ENCODE measurements around the gene GPR135.
A peak's percentile ranks its signal among the peaks of the same experiment; 100 is the strongest.

Gene GPR135

GRCh38 chr14:59465316-59466135, at the start of gene GPR135:
Gene GPR135 (minus strand): TSS chr14:59465380. CDS start chr14:59465226, 154 bp downstream.
- peak; percentile 33 to 35 for DNase-seq

- no peak for DNase-seq
Measured at GRCh38 chr14:59511916-59512575, 46.9 kb upstream of the GPR135 start.

- DNase-seq: no peak
Measured at GRCh38 chr14:59510966-59511365, 45.8 kb upstream of the GPR135 start.

GRCh38 chr14:59510001-59510400, 44.8 kb upstream of the GPR135 start:
- no peak for DNase-seq

GRCh38 chr14:59509101-59509500, 43.9 kb upstream of the GPR135 start:
- no peak for DNase-seq

- no peak for DNase-seq
Measured at GRCh38 chr14:59507752-59508103, 42.5 kb upstream of the GPR135 start.

- peak in 1 of 2 donors; percentile 34 for DNase-seq
Measured at GRCh38 chr14:59507063-59507751, 42.0 kb upstream of the GPR135 start.

- DNase-seq: no peak
Measured at GRCh38 chr14:59503256-59503655, 38.1 kb upstream of the GPR135 start.

- DNase-seq: no peak
Measured at GRCh38 chr14:59500732-59501131, 35.6 kb upstream of the GPR135 start.

GRCh38 chr14:59492384-59492783, 27.2 kb upstream of the GPR135 start:
- no peak for DNase-seq

GRCh38 chr14:59490756-59491155, 25.6 kb upstream of the GPR135 start:
- no peak for DNase-seq

GRCh38 chr14:59484639-59485175, 19.5 kb upstream of the GPR135 start:
- DNase-seq: no peak

GRCh38 chr14:59483819-59484638, 18.8 kb upstream of the GPR135 start, which contains the start of the genes JKAMP and L3HYPDH:
Gene JKAMP (plus strand): TSS chr14:59484517. CDS start chr14:59484590, 73 bp downstream.
Gene L3HYPDH (minus strand): TSS chr14:59484408. CDS start chr14:59484316, 92 bp downstream.
- DNase-seq: peak; percentile 99

- DNase-seq: no peak
Measured at GRCh38 chr14:59483363-59483762, 18.2 kb upstream of the GPR135 start.

- no peak for DNase-seq
Measured at GRCh38 chr14:59482541-59483331, 17.6 kb upstream of the GPR135 start.

GRCh38 chr14:59481871-59482540, 16.8 kb upstream of the GPR135 start:
- DNase-seq: no peak

GRCh38 chr14:59481407-59481806, 16.2 kb upstream of the GPR135 start:
- DNase-seq: no peak

- DNase-seq: no peak
Measured at GRCh38 chr14:59480166-59480565, 15.0 kb upstream of the GPR135 start.

- no peak for DNase-seq
Measured at GRCh38 chr14:59478540-59478939, 13.4 kb upstream of the GPR135 start.

GRCh38 chr14:59475709-59476108, 10.5 kb upstream of the GPR135 start:
- no peak for DNase-seq

GRCh38 chr14:59474172-59474571, 9.0 kb upstream of the GPR135 start:
- DNase-seq: no peak
